Measurements from ENCODE around the gene IGF2R.

- TF ChIP-seq CTCF (IDR thresholded peaks at IDR 0.05) (no peak), POLR2A (IDR thresholded peaks at IDR 0.05) (no peak)
Measured at GRCh38 chr6:159955945-159956361, 12.9 kb upstream of the IGF2R start.
